Measurements from ENCODE around the gene GLP2R. TPM values are rescaled to one million over a fixed set of nuclear protein-coding genes. Genes with fewer than 3 reads are reported as not detected.

Gene GLP2R
- total and polyA plus RNA-seq, 10 of the 15 experiments (the other 5 are each of a cell fraction or from before 2014, with no cell fraction given), result not detected

DNA sequence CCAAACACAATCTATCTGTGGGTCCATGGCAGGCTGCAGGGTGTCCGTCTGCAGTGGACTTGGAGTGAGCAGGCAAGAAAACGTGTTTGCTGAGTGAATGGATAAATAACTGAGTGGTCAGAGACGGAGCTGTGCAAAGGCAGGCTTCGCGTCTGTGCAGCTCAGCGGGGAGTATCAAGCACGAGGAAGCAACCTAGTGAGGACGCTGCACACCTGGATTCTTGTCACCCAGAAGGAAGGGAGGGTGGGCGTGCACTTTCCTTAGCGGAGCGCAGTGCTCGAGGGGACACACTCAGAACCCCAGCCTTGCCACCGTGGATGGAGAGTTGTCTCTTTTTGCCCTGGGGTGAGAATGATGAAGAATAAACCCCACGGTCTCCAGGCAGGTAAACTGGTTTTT lies 80.9 kb downstream of the GLP2R start (continued):
- TF ChIP-seq, protein P1, sequence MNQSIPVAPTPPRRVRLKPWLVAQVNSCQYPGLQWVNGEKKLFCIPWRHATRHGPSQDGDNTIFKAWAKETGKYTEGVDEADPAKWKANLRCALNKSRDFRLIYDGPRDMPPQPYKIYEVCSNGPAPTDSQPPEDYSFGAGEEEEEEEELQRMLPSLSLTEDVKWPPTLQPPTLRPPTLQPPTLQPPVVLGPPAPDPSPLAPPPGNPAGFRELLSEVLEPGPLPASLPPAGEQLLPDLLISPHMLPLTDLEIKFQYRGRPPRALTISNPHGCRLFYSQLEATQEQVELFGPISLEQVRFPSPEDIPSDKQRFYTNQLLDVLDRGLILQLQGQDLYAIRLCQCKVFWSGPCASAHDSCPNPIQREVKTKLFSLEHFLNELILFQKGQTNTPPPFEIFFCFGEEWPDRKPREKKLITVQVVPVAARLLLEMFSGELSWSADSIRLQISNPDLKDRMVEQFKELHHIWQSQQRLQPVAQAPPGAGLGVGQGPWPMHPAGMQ (IDR thresholded peaks at IDR 0.05; ENCODE audit: borderline replicate concordance), result no peak

DNA sequence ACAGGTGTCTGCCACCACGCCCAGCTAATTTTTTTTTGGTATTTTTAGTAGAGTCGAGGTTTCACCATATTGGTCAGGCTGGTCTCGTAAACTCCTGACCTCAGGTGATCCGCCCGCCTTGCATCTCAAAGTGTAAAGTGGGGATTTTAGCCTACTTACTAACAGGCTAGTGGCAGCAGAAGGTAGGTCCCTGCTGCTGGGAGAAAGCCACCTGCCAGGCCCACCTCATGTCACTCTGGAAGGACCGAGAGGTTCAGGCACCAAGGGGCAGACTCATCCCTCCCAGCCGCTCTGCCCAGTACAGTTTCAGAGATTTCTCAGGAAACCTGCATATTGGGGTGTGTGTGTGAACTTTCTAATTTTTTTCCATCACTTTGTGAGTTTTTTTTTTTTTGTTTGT lies 81.4 kb downstream of the GLP2R start:
- Histone ChIP-seq H3K36me3 (ENCODE audit: control insufficient read depth in 2 of 2, insufficient read depth in 2 of 2, low read length in 1 of 2) (no peaks in the 10 kb centered on the region), H3K9me3 (replicated peaks; ENCODE audit: control insufficient read depth, insufficient read depth, low read length) (no peaks in the 10 kb centered on the region), H4K20me1 (ENCODE audit: control insufficient read depth, insufficient read depth) (no peaks in the 10 kb centered on the region), H3K4me2 (ENCODE audit: control insufficient read depth, insufficient read depth) (no peak overlapping the region), H3K4me1 (ENCODE audit: control insufficient read depth, insufficient read depth, low read length) (no peaks in the 10 kb centered on the region), H3K9ac (ENCODE audit: control insufficient read depth, insufficient read depth, low read length) (no peak overlapping the region), H3K27ac (ENCODE audit: control insufficient read depth, insufficient read depth) (no peak overlapping the region), H3K4me3 (no peak overlapping the region), H3K27me3 (replicated peaks in 1 of 2; ENCODE audit: control insufficient read depth in 2 of 2, insufficient read depth in 2 of 2, low read length in 1 of 2) (peaks cover 0 to 2% of the 10 kb centered on the region in 2 experiments; a peak in 2 of 4 replicates), H3K79me2 (ENCODE audit: control insufficient read depth, insufficient read depth, low read length) (no peaks in the 10 kb centered on the region), H2AFZ (ENCODE audit: control insufficient read depth, low read depth, low read length) (no peak overlapping the region)
- ChIA-PET CTCF (interaction anchor here (1.1 kb wide), 1 partner anchor 18 kb away, joined by 3 read pairs; no protein-coding TSS in a partner anchor), SMC1A (ENCODE audit: uncharacterized antibody, unreplicated experiment) (no interaction called here), RAD21 (ENCODE audit: unreplicated experiment) (no interaction called here), POLR2A (no interaction called here)
- intact Hi-C loops (cut with micrococcal nuclease; ENCODE audit: unreplicated experiment) (no loop called here), in situ Hi-C loops (cut with MboI) (no loop called here)
- FAIRE-seq (no peak), ATAC-seq (no peak), DNase-seq (ENCODE audit: low read depth, low spot score) (no peak)
- WGBS (ENCODE audit: insufficient coverage, insufficient replicate concordance, low lambda C conversion rate, missing lambda C conversion rate), result 31% methylated on average over 7 of the region's 7 CpGs
- BruUV-seq (replicated peaks), result no TSS peak
- TF ChIP-seq, protein P2, sequence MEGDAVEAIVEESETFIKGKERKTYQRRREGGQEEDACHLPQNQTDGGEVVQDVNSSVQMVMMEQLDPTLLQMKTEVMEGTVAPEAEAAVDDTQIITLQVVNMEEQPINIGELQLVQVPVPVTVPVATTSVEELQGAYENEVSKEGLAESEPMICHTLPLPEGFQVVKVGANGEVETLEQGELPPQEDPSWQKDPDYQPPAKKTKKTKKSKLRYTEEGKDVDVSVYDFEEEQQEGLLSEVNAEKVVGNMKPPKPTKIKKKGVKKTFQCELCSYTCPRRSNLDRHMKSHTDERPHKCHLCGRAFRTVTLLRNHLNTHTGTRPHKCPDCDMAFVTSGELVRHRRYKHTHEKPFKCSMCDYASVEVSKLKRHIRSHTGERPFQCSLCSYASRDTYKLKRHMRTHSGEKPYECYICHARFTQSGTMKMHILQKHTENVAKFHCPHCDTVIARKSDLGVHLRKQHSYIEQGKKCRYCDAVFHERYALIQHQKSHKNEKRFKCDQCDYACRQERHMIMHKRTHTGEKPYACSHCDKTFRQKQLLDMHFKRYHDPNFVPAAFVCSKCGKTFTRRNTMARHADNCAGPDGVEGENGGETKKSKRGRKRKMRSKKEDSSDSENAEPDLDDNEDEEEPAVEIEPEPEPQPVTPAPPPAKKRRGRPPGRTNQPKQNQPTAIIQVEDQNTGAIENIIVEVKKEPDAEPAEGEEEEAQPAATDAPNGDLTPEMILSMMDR (IDR thresholded peaks at IDR 0.05 in 2 of 3, conservative IDR thresholded peaks at IDR 0.05 in 1 of 3; ENCODE audit: control insufficient read depth in 2 of 3, extremely low read depth in 1 of 3, insufficient read depth in 1 of 3, low read depth in 3 of 3, low read length in 3 of 3), result no peak
- no peak for TF ChIP-seq POLR2AphosphoS2 (IDR thresholded peaks at IDR 0.05; ENCODE audit: low read depth, low read length)
- no peak for TF ChIP-seq KAT2A (conservative IDR thresholded peaks at IDR 0.05; ENCODE audit: control insufficient read depth, low read depth, low read length)
- TF ChIP-seq, protein P3, sequence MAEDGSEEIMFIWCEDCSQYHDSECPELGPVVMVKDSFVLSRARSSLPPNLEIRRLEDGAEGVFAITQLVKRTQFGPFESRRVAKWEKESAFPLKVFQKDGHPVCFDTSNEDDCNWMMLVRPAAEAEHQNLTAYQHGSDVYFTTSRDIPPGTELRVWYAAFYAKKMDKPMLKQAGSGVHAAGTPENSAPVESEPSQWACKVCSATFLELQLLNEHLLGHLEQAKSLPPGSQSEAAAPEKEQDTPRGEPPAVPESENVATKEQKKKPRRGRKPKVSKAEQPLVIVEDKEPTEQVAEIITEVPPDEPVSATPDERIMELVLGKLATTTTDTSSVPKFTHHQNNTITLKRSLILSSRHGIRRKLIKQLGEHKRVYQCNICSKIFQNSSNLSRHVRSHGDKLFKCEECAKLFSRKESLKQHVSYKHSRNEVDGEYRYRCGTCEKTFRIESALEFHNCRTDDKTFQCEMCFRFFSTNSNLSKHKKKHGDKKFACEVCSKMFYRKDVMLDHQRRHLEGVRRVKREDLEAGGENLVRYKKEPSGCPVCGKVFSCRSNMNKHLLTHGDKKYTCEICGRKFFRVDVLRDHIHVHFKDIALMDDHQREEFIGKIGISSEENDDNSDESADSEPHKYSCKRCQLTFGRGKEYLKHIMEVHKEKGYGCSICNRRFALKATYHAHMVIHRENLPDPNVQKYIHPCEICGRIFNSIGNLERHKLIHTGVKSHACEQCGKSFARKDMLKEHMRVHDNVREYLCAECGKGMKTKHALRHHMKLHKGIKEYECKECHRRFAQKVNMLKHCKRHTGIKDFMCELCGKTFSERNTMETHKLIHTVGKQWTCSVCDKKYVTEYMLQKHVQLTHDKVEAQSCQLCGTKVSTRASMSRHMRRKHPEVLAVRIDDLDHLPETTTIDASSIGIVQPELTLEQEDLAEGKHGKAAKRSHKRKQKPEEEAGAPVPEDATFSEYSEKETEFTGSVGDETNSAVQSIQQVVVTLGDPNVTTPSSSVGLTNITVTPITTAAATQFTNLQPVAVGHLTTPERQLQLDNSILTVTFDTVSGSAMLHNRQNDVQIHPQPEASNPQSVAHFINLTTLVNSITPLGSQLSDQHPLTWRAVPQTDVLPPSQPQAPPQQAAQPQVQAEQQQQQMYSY (CRISPR knock-in tag; IDR thresholded peaks at IDR 0.05), result no peak
- TF ChIP-seq YBX1 (IDR thresholded peaks at IDR 0.05), result no peak
- no peak for TF ChIP-seq SIN3A (IDR thresholded peaks at IDR 0.05; ENCODE audit: low read depth, low read length)
- TF ChIP-seq CREB1 (IDR thresholded peaks at IDR 0.05; ENCODE audit: low read depth), result no peak
- TF ChIP-seq, protein P4, sequence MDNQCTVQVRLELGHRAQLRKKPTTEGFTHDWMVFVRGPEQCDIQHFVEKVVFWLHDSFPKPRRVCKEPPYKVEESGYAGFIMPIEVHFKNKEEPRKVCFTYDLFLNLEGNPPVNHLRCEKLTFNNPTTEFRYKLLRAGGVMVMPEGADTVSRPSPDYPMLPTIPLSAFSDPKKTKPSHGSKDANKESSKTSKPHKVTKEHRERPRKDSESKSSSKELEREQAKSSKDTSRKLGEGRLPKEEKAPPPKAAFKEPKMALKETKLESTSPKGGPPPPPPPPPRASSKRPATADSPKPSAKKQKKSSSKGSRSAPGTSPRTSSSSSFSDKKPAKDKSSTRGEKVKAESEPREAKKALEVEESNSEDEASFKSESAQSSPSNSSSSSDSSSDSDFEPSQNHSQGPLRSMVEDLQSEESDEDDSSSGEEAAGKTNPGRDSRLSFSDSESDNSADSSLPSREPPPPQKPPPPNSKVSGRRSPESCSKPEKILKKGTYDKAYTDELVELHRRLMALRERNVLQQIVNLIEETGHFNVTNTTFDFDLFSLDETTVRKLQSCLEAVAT (IDR thresholded peaks at IDR 0.05), result no peak
- TF ChIP-seq RBBP5 (conservative IDR thresholded peaks at IDR 0.05), result no peak
- TF ChIP-seq, protein P5, sequence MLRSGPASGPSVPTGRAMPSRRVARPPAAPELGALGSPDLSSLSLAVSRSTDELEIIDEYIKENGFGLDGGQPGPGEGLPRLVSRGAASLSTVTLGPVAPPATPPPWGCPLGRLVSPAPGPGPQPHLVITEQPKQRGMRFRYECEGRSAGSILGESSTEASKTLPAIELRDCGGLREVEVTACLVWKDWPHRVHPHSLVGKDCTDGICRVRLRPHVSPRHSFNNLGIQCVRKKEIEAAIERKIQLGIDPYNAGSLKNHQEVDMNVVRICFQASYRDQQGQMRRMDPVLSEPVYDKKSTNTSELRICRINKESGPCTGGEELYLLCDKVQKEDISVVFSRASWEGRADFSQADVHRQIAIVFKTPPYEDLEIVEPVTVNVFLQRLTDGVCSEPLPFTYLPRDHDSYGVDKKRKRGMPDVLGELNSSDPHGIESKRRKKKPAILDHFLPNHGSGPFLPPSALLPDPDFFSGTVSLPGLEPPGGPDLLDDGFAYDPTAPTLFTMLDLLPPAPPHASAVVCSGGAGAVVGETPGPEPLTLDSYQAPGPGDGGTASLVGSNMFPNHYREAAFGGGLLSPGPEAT (IDR thresholded peaks at IDR 0.05; ENCODE audit: low read depth), result no peak
- TF ChIP-seq EZH2 (IDR thresholded peaks at IDR 0.05; ENCODE audit: borderline replicate concordance, control insufficient read depth, low read depth, low read length), result no peak
- no peak for TF ChIP-seq IRF4 (IDR thresholded peaks at IDR 0.05; ENCODE audit: low read depth, low read length)
